ENCODE data around the gene TANC1.

TANC1 gene

GRCh38 chr2:159226608-159227385 lies 258.4 kb downstream of the TANC1 start:
- TF ChIP-seq CTCF (IDR thresholded peaks at IDR 0.05; ENCODE audit: borderline replicate concordance, control extremely low read depth, extremely low read depth, insufficient read depth, missing control alignments) = no peak
- DNase-seq (ENCODE audit: low spot score) = no peak
- in situ Hi-C loops (cut with MboI; ENCODE audit: low sequenced_read_pairs, unreplicated experiment) = no loop called here

- in situ Hi-C loops (cut with MboI; ENCODE audit: low sequenced_read_pairs, unreplicated experiment) = no loop called here
- DNase-seq (ENCODE audit: low spot score) = no peak
- TF ChIP-seq CTCF (IDR thresholded peaks at IDR 0.05; ENCODE audit: borderline replicate concordance, control extremely low read depth, extremely low read depth, insufficient read depth, missing control alignments) = no peak
Observed at GRCh38 chr2:159227467-159227866, 259.0 kb downstream of the TANC1 start.

- in situ Hi-C loops (cut with MboI; ENCODE audit: low sequenced_read_pairs, unreplicated experiment) = no loop called here
- no peak for DNase-seq (ENCODE audit: low spot score)
- TF ChIP-seq CTCF (IDR thresholded peaks at IDR 0.05; ENCODE audit: borderline replicate concordance, control extremely low read depth, extremely low read depth, insufficient read depth, missing control alignments) = no peak
Observed at GRCh38 chr2:159228081-159228581, 259.7 kb downstream of the TANC1 start.

GRCh38 chr2:159229476-159230144 lies 261.2 kb downstream of the TANC1 start:
- no peak for TF ChIP-seq CTCF (IDR thresholded peaks at IDR 0.05; ENCODE audit: borderline replicate concordance, control extremely low read depth, extremely low read depth, insufficient read depth, missing control alignments)
- no peak for DNase-seq (ENCODE audit: low spot score)
- in situ Hi-C loops (cut with MboI; ENCODE audit: low sequenced_read_pairs, unreplicated experiment) = no loop called here

- no peak for TF ChIP-seq CTCF (IDR thresholded peaks at IDR 0.05; ENCODE audit: borderline replicate concordance, control extremely low read depth, extremely low read depth, insufficient read depth, missing control alignments)
- in situ Hi-C loops (cut with MboI; ENCODE audit: low sequenced_read_pairs, unreplicated experiment) = no loop called here
- no peak for DNase-seq (ENCODE audit: low spot score)
Observed at GRCh38 chr2:159230145-159230877, 261.9 kb downstream of the TANC1 start.

GRCh38 chr2:159232456-159233170 lies 264.2 kb downstream of the TANC1 start:
- DNase-seq (ENCODE audit: low spot score) = no peak
- in situ Hi-C loops (cut with MboI; ENCODE audit: low sequenced_read_pairs, unreplicated experiment) = no loop called here
- no peak for TF ChIP-seq CTCF (IDR thresholded peaks at IDR 0.05; ENCODE audit: borderline replicate concordance, control extremely low read depth, extremely low read depth, insufficient read depth, missing control alignments)

Measured in GM13976 (cell line).